CD14-positive monocyte (primary cell): ENCODE results near the gene IYD. TPM values are rescaled to one million over a fixed set of nuclear protein-coding genes. Genes with fewer than 3 reads are reported as not detected.
A peak's percentile ranks its signal among the peaks of the same experiment; 100 is the strongest.

Experiments
- DNase-seq, 3 donors: peaks; one replicate each; pipeline ENCODE4 v3.0.0-alpha.2; 2011 to 2022
- H2AFZ ChIP-seq: 2 replicates; pipeline ENCODE4 v1.6.0; 2012; ENCODE audit warnings: mild to moderate bottlenecking, low read depth, low read length, inconsistent platforms; ENCODE audit not compliant: insufficient read depth, poor library complexity, severe bottlenecking
- H3K27ac ChIP-seq, 2 donors: 1 replicate in 1 of 2; 2 replicates in 1 of 2; pipeline ENCODE4 v1.5.1; 2012 to 2013; ENCODE audit warnings: low read length in 2 of 2, control low read depth in 1 of 2, inconsistent platforms in 1 of 2, low read depth in 1 of 2, mild to moderate bottlenecking in 1 of 2
- H3K27me3 ChIP-seq, 2 donors: one replicate each; pipeline versions ENCODE4 v1.6.0 to v1.6.1; 2011 to 2013; ENCODE audit warnings: low read length in 2 of 2; ENCODE audit not compliant: control insufficient read depth in 2 of 2, insufficient read depth in 2 of 2
- H3K36me3 ChIP-seq, 2 donors: replicated peaks in 1 of 2; 1 replicate in 1 of 2; 2 replicates in 1 of 2; pipeline versions ENCODE4 v1.5.1 to v1.6.1; 2012 to 2013; ENCODE audit warnings: low read length in 2 of 2, control low read depth in 1 of 2, inconsistent platforms in 1 of 2, mild to moderate bottlenecking in 1 of 2; ENCODE audit not compliant: insufficient read depth in 2 of 2, control insufficient read depth in 1 of 2
- H3K4me1 ChIP-seq, 2 donors: 1 replicate in 1 of 2; 2 replicates in 1 of 2; pipeline versions ENCODE4 v1.5.1 to v1.6.1; 2012 to 2013; ENCODE audit warnings: low read length in 2 of 2, control low read depth in 1 of 2, inconsistent platforms in 1 of 2, mild to moderate bottlenecking in 1 of 2, moderate library complexity in 1 of 2; ENCODE audit not compliant: insufficient read depth in 2 of 2, control insufficient read depth in 1 of 2
- H3K4me2 ChIP-seq: replicated peaks from 2 replicates; pipeline ENCODE3; 2012; ENCODE audit warnings: low read length, moderate library complexity, mild to moderate bottlenecking; ENCODE audit not compliant: poor library complexity, severe bottlenecking; ENCODE audit errors: extremely low read depth
- H3K4me3 ChIP-seq, 3 experiments: fragments of 200-600 bp in 1 of 3; sonication (generic) in 1 of 3; replicated peaks in 1 of 3; 1 replicate in 2 of 3; 2 replicates in 1 of 3; pipeline ENCODE4 v1.5.1; 2011 to 2013; ENCODE audit warnings: low read length in 3 of 3, mild to moderate bottlenecking in 3 of 3, control low read depth in 2 of 3, low read depth in 2 of 3, inconsistent platforms in 1 of 3, moderate library complexity in 1 of 3
- H3K79me2 ChIP-seq: 2 replicates; pipeline ENCODE4 v1.6.0; 2012; ENCODE audit warnings: mild to moderate bottlenecking, control low read depth, inconsistent platforms, low read length, moderate library complexity; ENCODE audit not compliant: insufficient read depth
- H3K9ac ChIP-seq: 2 replicates; pipeline ENCODE4 v1.6.0; 2017; ENCODE audit warnings: low read length, mild to moderate bottlenecking; ENCODE audit not compliant: insufficient read depth, poor library complexity, severe bottlenecking
- H3K9me3 ChIP-seq, 2 donors: replicated peaks in 1 of 2; 1 replicate in 1 of 2; 2 replicates in 1 of 2; pipeline versions ENCODE4 v1.5.1 to v1.6.1; 2012 to 2013; ENCODE audit warnings: low read length in 2 of 2, control low read depth in 1 of 2; ENCODE audit not compliant: control insufficient read depth in 1 of 2, insufficient read depth in 1 of 2
- H4K20me1 ChIP-seq: 2 replicates; pipeline ENCODE4 v1.6.0; 2012; ENCODE audit warnings: mild to moderate bottlenecking, low read length, control low read depth, moderate library complexity; ENCODE audit not compliant: insufficient read depth
- H3K27ac Mint-ChIP-seq, 7 donors: one replicate each; pipeline ENCODE4 v1.8.0; 2020; ENCODE audit warnings: mild to moderate bottlenecking in 7 of 7, mixed read lengths in 7 of 7, moderate library complexity in 6 of 7, inconsistent platforms in 2 of 7
- H3K27me3 Mint-ChIP-seq, 3 donors: one replicate each; pipeline ENCODE4 v1.8.0; 2021 to 2022; ENCODE audit warnings: low read depth in 3 of 3, mild to moderate bottlenecking in 3 of 3, mixed read lengths in 3 of 3, moderate library complexity in 3 of 3, inconsistent platforms in 1 of 3
- H3K36me3 Mint-ChIP-seq, 2 donors: one replicate each; pipeline ENCODE4 v1.8.0; 2020; ENCODE audit warnings: mixed read lengths in 2 of 2, inconsistent platforms in 1 of 2, mild to moderate bottlenecking in 1 of 2
- H3K4me1 Mint-ChIP-seq: one replicate; pipeline ENCODE4 v1.8.0; 2020; ENCODE audit warnings: mild to moderate bottlenecking, mixed read lengths
- H3K4me3 Mint-ChIP-seq, 2 donors: one replicate each; pipeline ENCODE4 v1.8.0; 2020; ENCODE audit warnings: mild to moderate bottlenecking in 2 of 2, mixed read lengths in 2 of 2, moderate library complexity in 1 of 2
- H3K9me3 Mint-ChIP-seq, 7 donors: one replicate each; pipeline ENCODE4 v1.8.0; 2020 to 2022; ENCODE audit warnings: mixed read lengths in 7 of 7, mild to moderate bottlenecking in 6 of 7, moderate library complexity in 6 of 7, inconsistent platforms in 2 of 7
- CTCF ChIP-seq: fragments of 200-600 bp; IDR thresholded peaks from one replicate; pipeline ENCODE4 v1.8.0; 2022; ENCODE audit warnings: antibody characterized with exemption, mild to moderate bottlenecking
- WGBS: methylation state at CpG from one replicate; pipeline ENCODE4 v1.1.5; 2013; ENCODE audit warnings: missing lambda C conversion rate; ENCODE audit not compliant: insufficient coverage; 5-methylcytosine and 5-hydroxymethylcytosine counted together
- intact Hi-C, 2 donors: fragments of 100-400 bp; cut with micrococcal nuclease; formaldehyde crosslinking; loops; one replicate each; pipeline versions ENCODE4 v1.15.0 to v1.15.1; 2023
- polyA plus RNA-seq, 3 donors: library from polyadenylated mRNA; depleted of rRNA in 1 of 3; unstranded in 2 of 3; stranded (reverse) in 1 of 3; fragments of 300-500 nt in 2 of 3; fragments of >200 nt in 1 of 3; fragmentation: Illumina TruSeq in 2 of 3; gene quantifications; 1 replicate in 2 of 3; 2 replicates in 1 of 3; pipeline ENCODE4 v1.2.3, GENCODE V29; 2012 to 2021

The IYD gene
- polyA plus RNA-seq, 3 donors, result not detected

- peaks cover 0 to 1% (median 0%) of the 10 kb centered on the region in 7 donors for H3K9me3 Mint-ChIP-seq
- Histone ChIP-seq H3K9me3 (no peaks in the 10 kb centered on the region), H3K4me3 (no peak overlapping the region), H3K4me2 (no peak overlapping the region), H3K9ac (no peak overlapping the region), H3K79me2 (no peaks in the 10 kb centered on the region), H3K36me3 (no peaks in the 10 kb centered on the region), H4K20me1 (no peaks in the 10 kb centered on the region), H3K4me1 (no peaks in the 10 kb centered on the region), H3K27ac (no peak overlapping the region), H3K27me3 (no peaks in the 10 kb centered on the region), H2AFZ (no peak overlapping the region)
- no peaks in the 10 kb centered on the region for H3K4me1 Mint-ChIP-seq
- 42% methylated on average over 2 of the region's 7 CpGs for WGBS
- peaks cover 2 to 8% (median 5%) of the 10 kb centered on the region in 3 donors for H3K27me3 Mint-ChIP-seq
- H3K27ac Mint-ChIP-seq, result peak overlapping the region in 1 of 7 donors; percentile 59
- H3K4me3 Mint-ChIP-seq, result no peak overlapping the region
- no peaks in the 10 kb centered on the region for H3K36me3 Mint-ChIP-seq
- intact Hi-C loops, result loop anchor here (5.0 kb wide), 1 partner anchor 253 kb away; no protein-coding TSS in a partner anchor
- peak; percentile 68 for TF ChIP-seq CTCF
- peak; percentile 5 to 37 (median 14) for DNase-seq
These were observed 33.7 kb upstream of the IYD start for GRCh38 chr6:150334790-150335783.

- Histone ChIP-seq H3K36me3 (no peaks in the 10 kb centered on the region), H3K9me3 (no peaks in the 10 kb centered on the region), H3K9ac (no peak overlapping the region), H3K27ac (no peak overlapping the region), H3K4me2 (no peak overlapping the region), H3K79me2 (no peaks in the 10 kb centered on the region), H3K4me1 (no peaks in the 10 kb centered on the region), H3K4me3 (no peak overlapping the region), H3K27me3 (no peaks in the 10 kb centered on the region), H2AFZ (no peak overlapping the region), H4K20me1 (no peaks in the 10 kb centered on the region)
- intact Hi-C loops, result loop anchor here in 1 of 2 donors (5.0 kb wide), 1 partner anchor 254 kb away; no protein-coding TSS in a partner anchor
- H3K27ac Mint-ChIP-seq, result no peak overlapping the region
- no peak for DNase-seq
- H3K27me3 Mint-ChIP-seq, result peaks cover 3 to 8% (median 6%) of the 10 kb centered on the region in 3 donors
- no peak overlapping the region for H3K4me3 Mint-ChIP-seq
- H3K4me1 Mint-ChIP-seq, result no peaks in the 10 kb centered on the region
- no peaks in the 10 kb centered on the region for H3K36me3 Mint-ChIP-seq
- H3K9me3 Mint-ChIP-seq, result peaks cover 0 to 1% (median 0%) of the 10 kb centered on the region in 7 donors
- TF ChIP-seq CTCF, result no peak
- WGBS, result 57% methylated on average over 1 of the region's 4 CpGs
These were observed 32.5 kb upstream of the IYD start for GRCh38 chr6:150336299-150336698.
